HepG2 (cell line): ENCODE measurements around the gene RAB34. TPM values are rescaled to one million over a fixed set of nuclear protein-coding genes. Genes with fewer than 3 reads are reported as not detected.

Experiments
- CAMTA2 ChIP-seq: sonication (generic); formaldehyde crosslinking; IDR thresholded peaks from 2 replicates; pipeline ENCODE4 v1.4.0; 2020; ENCODE audit warnings: mild to moderate bottlenecking, missing genetic modification reagents, borderline replicate concordance
- HIVEP1 ChIP-seq: sonication (generic); formaldehyde crosslinking; IDR thresholded peaks from 2 replicates; pipeline ENCODE4 v1.4.0; 2020; ENCODE audit warnings: mild to moderate bottlenecking, missing genetic modification reagents
- KLF11 ChIP-seq: IDR thresholded peaks from 2 replicates; pipeline ENCODE4 v1.6.1; 2016; ENCODE audit warnings: missing compliant biosample characterization
- NR2C2 ChIP-seq: sonication (generic); formaldehyde crosslinking; IDR thresholded peaks from 2 replicates; pipeline ENCODE4 v1.4.0; 2020; ENCODE audit warnings: missing genetic modification reagents, mild to moderate bottlenecking, moderate library complexity, borderline replicate concordance
- SALL2 ChIP-seq: sonication (generic); formaldehyde crosslinking; IDR thresholded peaks from 2 replicates; pipeline ENCODE4 v1.8.1; 2023; ENCODE audit warnings: mild to moderate bottlenecking, missing genetic modification reagents, inconsistent platforms
- SP1 ChIP-seq, 2 experiments: fragments of 450-650 bp in 1 of 2; sonication (generic) in 1 of 2; formaldehyde crosslinking in 1 of 2; IDR thresholded peaks; 2 replicates each; pipeline versions ENCODE4 v1.4.0 to v1.6.1; 2016 to 2020; ENCODE audit warnings: missing genetic modification reagents in 1 of 2
- TAF1 ChIP-seq: sonication (generic); formaldehyde crosslinking; IDR thresholded peaks from 2 replicates; pipeline ENCODE4 v1.4.0; 2020; ENCODE audit warnings: missing genetic modification reagents
- TARDBP ChIP-seq: sonication (generic); formaldehyde crosslinking; IDR thresholded peaks from 2 replicates; pipeline ENCODE4 v1.8.0; 2022; ENCODE audit warnings: mild to moderate bottlenecking, missing genetic modification reagents
- ZFP36 ChIP-seq: fragments of 150-350 bp; IDR thresholded peaks from 2 replicates; pipeline ENCODE4 v1.6.1; 2018; ENCODE audit warnings: borderline replicate concordance, low read length, low read depth; ENCODE audit not compliant: partially characterized antibody
- ZHX1 ChIP-seq: sonication (generic); formaldehyde crosslinking; IDR thresholded peaks from 2 replicates; pipeline ENCODE4 v1.8.1; 2022; ENCODE audit warnings: low read depth, mild to moderate bottlenecking, missing genetic modification reagents
- ZNF331 ChIP-seq: sonication (generic); formaldehyde crosslinking; IDR thresholded peaks from 2 replicates; pipeline ENCODE4 v1.4.0; 2020; ENCODE audit warnings: missing genetic modification reagents
- ZNF512 ChIP-seq: sonication (generic); formaldehyde crosslinking; IDR thresholded peaks from 2 replicates; pipeline ENCODE4 v1.4.0; 2020; ENCODE audit warnings: mild to moderate bottlenecking, missing genetic modification reagents
- ZNF652 ChIP-seq: IDR thresholded peaks from 2 replicates; pipeline ENCODE4 v1.6.1; 2016; ENCODE audit warnings: low read depth, borderline replicate concordance
- ZNF839 ChIP-seq: sonication (generic); formaldehyde crosslinking; IDR thresholded peaks from 2 replicates; pipeline ENCODE4 v1.4.0; 2020; ENCODE audit warnings: missing genetic modification reagents, mild to moderate bottlenecking, borderline replicate concordance
- ZNF878 ChIP-seq: sonication (generic); formaldehyde crosslinking; IDR thresholded peaks from 2 replicates; pipeline ENCODE4 v1.8.1; 2023; ENCODE audit warnings: mild to moderate bottlenecking, missing genetic modification reagents, moderate library complexity
- polyA plus RNA-seq, 8 experiments: library from polyadenylated mRNA; depleted of rRNA in 3 of 8; stranded (reverse) in 7 of 8; unstranded in 1 of 8; fragments of >200 nt; fragmentation: Illumina TruSeq in 4 of 8; extraction: Trizol in 4 of 8; gene quantifications; 2 replicates each; pipeline versions ENCODE4 v1.2.1 to v1.2.3, GENCODE V29; 2011 to 2016; ENCODE audit warnings: low read depth in 4 of 8, missing spikeins in 1 of 8, mixed read lengths in 1 of 8; ENCODE audit not compliant: insufficient read depth in 1 of 8
- total RNA-seq, 5 experiments: library from RNA; depleted of rRNA; stranded (reverse); fragments of >200 nt; fragmentation: Illumina TruSeq; extraction: Trizol; gene quantifications; 2 replicates each; pipeline ENCODE4 v1.2.3, GENCODE V29; 2016; ENCODE audit warnings: low read depth in 1 of 5
- TF ChIP-seq, protein P1 (sequence below): IDR thresholded peaks from 2 replicates; pipeline ENCODE4 v1.6.1; 2016
- TF ChIP-seq, protein P2 (sequence below): sonication (generic); formaldehyde crosslinking; IDR thresholded peaks from 2 replicates; pipeline ENCODE4 v1.4.0; 2020; ENCODE audit warnings: missing genetic modification reagents, mild to moderate bottlenecking, borderline replicate concordance
- TF ChIP-seq, protein P3 (sequence below): IDR thresholded peaks from 2 replicates; pipeline ENCODE4 v1.6.1; 2012; ENCODE audit warnings: inconsistent platforms

RAB34 gene
- total and polyA plus RNA-seq, 2 of the 13 experiments (the other 11 are each of a cell fraction or from before 2014, with no cell fraction given) = 0.49 TPM; not detected in 1

GRCh38 chr17:28710861-28711722 is 6.6 kb downstream of the RAB34 start (continued):
- TF ChIP-seq, protein P1, sequence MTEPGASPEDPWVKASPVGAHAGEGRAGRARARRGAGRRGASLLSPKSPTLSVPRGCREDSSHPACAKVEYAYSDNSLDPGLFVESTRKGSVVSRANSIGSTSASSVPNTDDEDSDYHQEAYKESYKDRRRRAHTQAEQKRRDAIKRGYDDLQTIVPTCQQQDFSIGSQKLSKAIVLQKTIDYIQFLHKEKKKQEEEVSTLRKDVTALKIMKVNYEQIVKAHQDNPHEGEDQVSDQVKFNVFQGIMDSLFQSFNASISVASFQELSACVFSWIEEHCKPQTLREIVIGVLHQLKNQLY = peak; percentile 34; the same call in 1 of the 2 replicates
- TF ChIP-seq ZNF331 = 0 out of 2 replicates have a peak, but pooled peaks have one; percentile 40
- TF ChIP-seq TAF1 = peak; percentile 93
- no peak for TF ChIP-seq ZNF878
- TF ChIP-seq KLF11 (CRISPR knock-in tag) = no peak
- TF ChIP-seq ZFP36 = no peak
- no peak for TF ChIP-seq ZNF652 (CRISPR knock-in tag)
- no peak for TF ChIP-seq ZNF839
- TF ChIP-seq, protein P2, sequence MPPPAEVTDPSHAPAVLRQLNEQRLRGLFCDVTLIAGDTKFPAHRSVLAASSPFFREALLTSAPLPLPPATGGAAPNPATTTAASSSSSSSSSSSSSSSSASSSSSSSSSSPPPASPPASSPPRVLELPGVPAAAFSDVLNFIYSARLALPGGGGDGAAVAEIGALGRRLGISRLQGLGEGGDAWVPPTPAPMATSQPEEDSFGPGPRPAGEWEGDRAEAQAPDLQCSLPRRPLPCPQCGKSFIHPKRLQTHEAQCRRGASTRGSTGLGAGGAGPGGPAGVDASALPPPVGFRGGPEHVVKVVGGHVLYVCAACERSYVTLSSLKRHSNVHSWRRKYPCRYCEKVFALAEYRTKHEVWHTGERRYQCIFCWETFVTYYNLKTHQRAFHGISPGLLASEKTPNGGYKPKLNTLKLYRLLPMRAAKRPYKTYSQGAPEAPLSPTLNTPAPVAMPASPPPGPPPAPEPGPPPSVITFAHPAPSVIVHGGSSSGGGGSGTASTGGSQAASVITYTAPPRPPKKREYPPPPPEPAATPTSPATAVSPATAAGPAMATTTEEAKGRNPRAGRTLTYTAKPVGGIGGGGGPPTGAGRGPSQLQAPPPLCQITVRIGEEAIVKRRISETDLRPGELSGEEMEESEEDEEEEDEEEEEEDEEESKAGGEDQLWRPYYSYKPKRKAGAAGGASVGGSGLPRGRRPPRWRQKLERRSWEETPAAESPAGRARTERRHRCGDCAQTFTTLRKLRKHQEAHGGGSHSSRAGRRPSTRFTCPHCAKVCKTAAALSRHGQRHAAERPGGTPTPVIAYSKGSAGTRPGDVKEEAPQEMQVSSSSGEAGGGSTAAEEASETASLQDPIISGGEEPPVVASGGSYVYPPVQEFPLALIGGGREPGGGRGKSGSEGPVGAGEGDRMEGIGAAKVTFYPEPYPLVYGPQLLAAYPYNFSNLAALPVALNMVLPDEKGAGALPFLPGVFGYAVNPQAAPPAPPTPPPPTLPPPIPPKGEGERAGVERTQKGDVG (CRISPR knock-in tag) = no peak
- TF ChIP-seq, protein P3, sequence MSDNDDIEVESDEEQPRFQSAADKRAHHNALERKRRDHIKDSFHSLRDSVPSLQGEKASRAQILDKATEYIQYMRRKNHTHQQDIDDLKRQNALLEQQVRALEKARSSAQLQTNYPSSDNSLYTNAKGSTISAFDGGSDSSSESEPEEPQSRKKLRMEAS = peak; percentile 88
- TF ChIP-seq SP1 (IDR thresholded peaks at IDR 0.05) = no peak
- TF ChIP-seq SP1 (CRISPR knock-in tag; IDR thresholded peaks at IDR 0.05) = peak; percentile 83
- peak; percentile 78 for TF ChIP-seq TARDBP (CRISPR knock-in tag)
- TF ChIP-seq ZHX1 = no peak
- no peak for TF ChIP-seq HIVEP1 (CRISPR knock-in tag)
- no peak for TF ChIP-seq CAMTA2
- 0 out of 2 replicates have a peak, but pooled peaks have one; percentile 43 for TF ChIP-seq SALL2 (CRISPR knock-in tag)
- no peak for TF ChIP-seq NR2C2
- TF ChIP-seq ZNF512 (CRISPR knock-in tag) = no peak
